H1 (cell line): ENCODE data around the gene PRR19. TPM values are rescaled to one million over a fixed set of nuclear protein-coding genes. Genes with fewer than 3 reads are reported as not detected.

Experiments used
- CTCF ChIA-PET: fragments of 300-600 bp; sonication (Branson Sonifier 250); formaldehyde crosslinking; loops from one replicate; lab custom pipeline; 2021; ENCODE audit not compliant: partially characterized antibody; lab: Charles Lee
- POLR2A ChIA-PET: fragments of 300-600 bp; sonication (Branson Sonifier 250); formaldehyde crosslinking; loops from one replicate; lab custom pipeline; 2021; ENCODE audit warnings: inconsistent platforms; ENCODE audit not compliant: partially characterized antibody; lab: Charles Lee
- DNase-seq, 2 experiments: peaks; one replicate each; pipeline versions ENCODE4 v3.0.0 to v3.0.0-alpha.2; 2010 to 2022; ENCODE audit warnings: low spot score in 2 of 2, low read depth in 1 of 2, mixed read lengths in 1 of 2
- FAIRE-seq: peaks from 2 replicates; lab custom pipeline; 2011; peaks lifted over from hg19 to GRCh38; lab: Jason Lieb, UNC
- H2AFZ ChIP-seq: 2 replicates; pipeline ENCODE4 v1.8.1; 2012; ENCODE audit warnings: low read length, inconsistent platforms
- H2AK5ac ChIP-seq: 2 replicates; pipeline ENCODE4 v1.6.1; 2013; ENCODE audit warnings: low read depth, low read length
- H2BK120ac ChIP-seq: replicated peaks from 2 replicates; pipeline ENCODE3; 2013; ENCODE audit warnings: low read depth, low read length, inconsistent platforms
- H2BK12ac ChIP-seq: 2 replicates; pipeline ENCODE4 v1.6.1; 2013; ENCODE audit warnings: low read depth, low read length
- H2BK15ac ChIP-seq: 2 replicates; pipeline ENCODE4 v1.6.1; 2013; ENCODE audit warnings: low read length
- H2BK20ac ChIP-seq: 2 replicates; pipeline ENCODE4 v1.6.1; 2013; ENCODE audit warnings: low read length
- H2BK5ac ChIP-seq: 2 replicates; pipeline ENCODE4 v1.6.1; 2013; ENCODE audit warnings: low read depth, low read length
- H3K14ac ChIP-seq: 2 replicates; pipeline ENCODE4 v1.6.1; 2013; ENCODE audit warnings: inconsistent platforms; ENCODE audit not compliant: insufficient read length
- H3K18ac ChIP-seq: 2 replicates; pipeline ENCODE4 v1.6.1; 2013; ENCODE audit warnings: low read length; ENCODE audit errors: extremely low read depth
- H3K23ac ChIP-seq: 2 replicates; pipeline ENCODE4 v1.6.1; 2013; ENCODE audit warnings: inconsistent platforms; ENCODE audit not compliant: insufficient read length
- H3K23me2 ChIP-seq: 2 replicates; pipeline ENCODE4 v1.6.1; 2013; ENCODE audit warnings: low read depth, low read length
- H3K27ac ChIP-seq: 2 replicates; pipeline ENCODE4 v1.6.1; 2011; ENCODE audit warnings: low read depth, low read length, inconsistent platforms
- H3K27me3 ChIP-seq, 4 experiments: replicated peaks in 1 of 4; 1 replicate in 1 of 4; 2 replicates in 3 of 4; pipeline versions ENCODE4 v1.6.1 to v1.8.1; 2011 to 2013; ENCODE audit warnings: low read length in 3 of 4, mild to moderate bottlenecking in 3 of 4, inconsistent platforms in 2 of 4, mixed read lengths in 2 of 4, moderate library complexity in 1 of 4; ENCODE audit not compliant: control insufficient read depth in 3 of 4, insufficient read depth in 3 of 4; ENCODE audit errors: extremely low read depth in 1 of 4
- H3K36me3 ChIP-seq, 4 experiments: 2 replicates each; pipeline versions ENCODE4 v1.6.1 to v1.8.1; 2011 to 2013; ENCODE audit warnings: mild to moderate bottlenecking in 4 of 4, low read length in 3 of 4, moderate library complexity in 2 of 4, control low read depth in 1 of 4, inconsistent platforms in 1 of 4; ENCODE audit not compliant: insufficient read depth in 4 of 4, control insufficient read depth in 2 of 4
- H3K4ac ChIP-seq: replicated peaks from 2 replicates; pipeline ENCODE3; 2013; ENCODE audit warnings: low read length, low read depth, mixed read lengths, inconsistent platforms; ENCODE audit not compliant: insufficient read length
- H3K4me1 ChIP-seq, 4 experiments: replicated peaks in 1 of 4; 1 replicate in 1 of 4; 2 replicates in 3 of 4; pipeline versions ENCODE4 v1.6.1 to v1.8.1; 2011 to 2013; ENCODE audit warnings: low read length in 3 of 4, inconsistent platforms in 2 of 4, mixed read lengths in 1 of 4; ENCODE audit not compliant: insufficient read depth in 4 of 4, control insufficient read depth in 3 of 4
- H3K4me2 ChIP-seq, 2 experiments: 2 replicates each; pipeline versions ENCODE4 v1.6.1 to v1.8.1; 2011 to 2013; ENCODE audit warnings: low read depth in 2 of 2, low read length in 2 of 2, control low read depth in 1 of 2, inconsistent platforms in 1 of 2, mild to moderate bottlenecking in 1 of 2; ENCODE audit not compliant: insufficient read depth in 1 of 2
- H3K4me3 ChIP-seq, 4 experiments: fragments of 200-600, 300-600 bp in 1 of 4; sonication (generic), shearing (Covaris generic), sonication (Bioruptor Twin) in 1 of 4; 2 replicates each; pipeline versions ENCODE4 v1.5.1 to v1.8.1; 2011 to 2016; ENCODE audit warnings: low read length in 4 of 4, low read depth in 3 of 4, control low read depth in 2 of 4, inconsistent platforms in 2 of 4, mild to moderate bottlenecking in 2 of 4, mixed read lengths in 1 of 4, moderate library complexity in 1 of 4; ENCODE audit not compliant: insufficient read depth in 2 of 4; ENCODE audit errors: extremely low read depth in 1 of 4
- H3K56ac ChIP-seq: replicated peaks from 2 replicates; pipeline ENCODE3; 2013; ENCODE audit warnings: low read depth, mild to moderate bottlenecking, mixed read lengths, low read length, inconsistent platforms; ENCODE audit not compliant: insufficient read length
- H3K79me1 ChIP-seq: 2 replicates; pipeline ENCODE4 v1.6.1; 2013; ENCODE audit warnings: low read depth, low read length, control low read depth
- H3K79me2 ChIP-seq, 2 experiments: 2 replicates each; pipeline versions ENCODE4 v1.6.1 to v1.8.1; 2012 to 2013; ENCODE audit warnings: low read length in 2 of 2, mild to moderate bottlenecking in 2 of 2, inconsistent platforms in 1 of 2; ENCODE audit not compliant: insufficient read depth in 2 of 2, control insufficient read depth in 1 of 2
- H3K9ac ChIP-seq, 4 experiments: replicated peaks in 1 of 4; 1 replicate in 1 of 4; 2 replicates in 3 of 4; pipeline versions ENCODE4 v1.6.1 to v1.8.1; 2011 to 2013; ENCODE audit warnings: low read depth in 3 of 4, low read length in 3 of 4, control low read depth in 2 of 4, mild to moderate bottlenecking in 2 of 4, moderate library complexity in 2 of 4, inconsistent platforms in 1 of 4; ENCODE audit errors: extremely low read depth in 1 of 4
- H3K9me3 ChIP-seq, 2 experiments: 2 replicates each; pipeline versions ENCODE4 v1.6.1 to v1.8.1; 2012 to 2013; ENCODE audit warnings: mild to moderate bottlenecking in 2 of 2, moderate library complexity in 2 of 2, control low read depth in 1 of 2, inconsistent platforms in 1 of 2, low read depth in 1 of 2, low read length in 1 of 2, mixed read lengths in 1 of 2; ENCODE audit not compliant: insufficient read depth in 2 of 2
- H4K20me1 ChIP-seq, 2 experiments: replicated peaks in 1 of 2; 2 replicates each; pipeline versions ENCODE3 to v1.8.1; 2011 to 2013; ENCODE audit warnings: inconsistent platforms in 2 of 2, low read length in 2 of 2, mild to moderate bottlenecking in 1 of 2; ENCODE audit not compliant: insufficient read depth in 2 of 2, control insufficient read depth in 1 of 2
- H4K5ac ChIP-seq: 2 replicates; pipeline ENCODE4 v1.6.1; 2013; ENCODE audit warnings: low read length, low read depth, mixed read lengths, inconsistent platforms; ENCODE audit not compliant: insufficient read length
- H4K8ac ChIP-seq: 2 replicates; pipeline ENCODE4 v1.8.0; 2013; ENCODE audit warnings: mild to moderate bottlenecking, moderate library complexity, low read length, inconsistent platforms; ENCODE audit not compliant: insufficient read depth; ENCODE audit errors: extremely low read depth
- H4K91ac ChIP-seq: replicated peaks from 2 replicates; pipeline ENCODE3; 2013; ENCODE audit warnings: low read length, mixed read lengths, inconsistent platforms; ENCODE audit not compliant: insufficient read length
- WGBS, 2 experiments: shearing (Covaris generic) in 1 of 2; methylation state at CpG; one replicate each; pipeline versions ENCODE4 v1.1.6 to v1.1.7; 2013 to 2015; ENCODE audit warnings: low lambda C conversion rate in 2 of 2, mixed read lengths in 2 of 2, inconsistent platforms in 1 of 2, low coverage in 1 of 2, missing lambda C conversion rate in 1 of 2; ENCODE audit not compliant: insufficient replicate concordance in 2 of 2, insufficient coverage in 1 of 2, insufficient read length in 1 of 2; ENCODE audit errors: extremely low coverage in 1 of 2, missing lambda C conversion rate in 1 of 2; 5-methylcytosine and 5-hydroxymethylcytosine counted together
- polyA plus RNA-seq, 7 experiments: library from polyadenylated mRNA; depleted of rRNA in 3 of 7; stranded (reverse) in 5 of 7; unstranded in 2 of 7; fragments of >200 nt in 5 of 7; fragments of 200-250 nt in 2 of 7; gene quantifications; 1 replicate in 5 of 7; 2 replicates in 1 of 7; 4 replicates in 1 of 7; pipeline versions ENCODE4 v1.2.1 to v1.2.3, GENCODE V29; 2011 to 2013; ENCODE audit warnings: missing spikeins in 2 of 7, mixed read lengths in 2 of 7
- total RNA-seq: library from RNA; stranded (reverse); fragmentation: NEBNext Ultra II Directional; extraction: Animal tissue kit (Norgen Biotek cat#: 25700); gene quantifications from 2 replicates; pipeline ENCODE4 v1.2.1, GENCODE V29; 2021

Gene PRR19
- total and polyA plus RNA-seq, 2 of the 8 experiments (the other 6 are each of a cell fraction or from before 2014, with no cell fraction given), result 7.2 to 7.5 TPM

- H2BK12ac ChIP-seq, result peak overlapping the region; percentile 50; the same call in 1 of the 2 replicates
- no peak overlapping the region for H2AK5ac ChIP-seq
- H3K9me3 ChIP-seq, result no peaks in the 10 kb centered on the region
- H3K4ac ChIP-seq, result no peak overlapping the region
- DNase-seq (no peak), FAIRE-seq (no peak)
- peak overlapping the region in 1 of 4 experiments; percentile 75; a peak in 2 of 8 replicates for H3K4me3 ChIP-seq
- H3K23me2 ChIP-seq, result peaks cover 10% of the 10 kb centered on the region; the same call in 1 of the 2 replicates
- no peak overlapping the region for H2BK20ac ChIP-seq
- H2AFZ ChIP-seq, result no peak overlapping the region
- H3K27ac ChIP-seq, result no peak overlapping the region
- 0 out of 2 replicates have a peak overlapping the region, but pooled peaks have one; percentile 46 for H2BK15ac ChIP-seq
- peak overlapping the region; percentile 79 to 87 for H3K4me2 ChIP-seq
- H3K23ac ChIP-seq, result no peak overlapping the region
- CTCF ChIA-PET, result interaction anchor here (0.8 to 3.1 kb wide), 9 partner anchors 9 to 27 kb away, joined by 3 to 17 read pairs (median 4); no protein-coding TSS in a partner anchor
- peaks cover 5% of the 10 kb centered on the region for H3K79me1 ChIP-seq
- no peak overlapping the region for H2BK120ac ChIP-seq
- POLR2A ChIA-PET, result interaction anchor here (0.6 to 4.1 kb wide), 7 partner anchors 10 to 31 kb away, joined by 3 to 27 read pairs (median 4); no protein-coding TSS in a partner anchor
- peaks cover 2 to 21% (median 10%) of the 10 kb centered on the region in 4 experiments for H3K4me1 ChIP-seq
- peaks cover 0 to 15% (median 5%) of the 10 kb centered on the region in 4 experiments; a peak in 2 of 8 replicates for H3K36me3 ChIP-seq
- peaks cover 0 to 9% of the 10 kb centered on the region in 2 experiments; a peak in 1 of 4 replicates for H3K79me2 ChIP-seq
- H3K27me3 ChIP-seq, result no peaks in the 10 kb centered on the region
- H3K9ac ChIP-seq, result no peak overlapping the region; a peak in 2 of 7 replicates
- H3K14ac ChIP-seq, result no peak overlapping the region
- H2BK5ac ChIP-seq, result peak overlapping the region; percentile 88
- WGBS, 2 experiments, result 80% methylated on average over 18 of the region's 18 CpGs; no CpG with 5 or more reads in 1 of the 2 experiments
- H4K20me1 ChIP-seq, result peaks cover 0 to 8% of the 10 kb centered on the region in 2 experiments
- peak overlapping the region; percentile 93 for H4K91ac ChIP-seq
- no peak overlapping the region for H4K5ac ChIP-seq
- 0 out of 2 replicates have a peak overlapping the region, but pooled peaks have one; percentile 39 for H4K8ac ChIP-seq
- H3K18ac ChIP-seq, result no peak overlapping the region
- H3K56ac ChIP-seq, result no peak overlapping the region
Measured at GRCh38 chr19:42270346-42271044, 31.4 kb upstream of the PRR19 start.
